ENCODE measurements around the gene SLC25A10.
A peak's percentile ranks its signal among the peaks of the same experiment; 100 is the strongest.

Gene SLC25A10

GRCh38 chr17:81725439-81725838 lies 13.4 kb downstream of the SLC25A10 start:
- TF ChIP-seq CTCF (IDR thresholded peaks at IDR 0.05; ENCODE audit: insufficient read depth, missing control alignments), result no peak
- FAIRE-seq, result no peak
- no peak for DNase-seq (ENCODE audit: insufficient read length, low spot score)

DNA sequence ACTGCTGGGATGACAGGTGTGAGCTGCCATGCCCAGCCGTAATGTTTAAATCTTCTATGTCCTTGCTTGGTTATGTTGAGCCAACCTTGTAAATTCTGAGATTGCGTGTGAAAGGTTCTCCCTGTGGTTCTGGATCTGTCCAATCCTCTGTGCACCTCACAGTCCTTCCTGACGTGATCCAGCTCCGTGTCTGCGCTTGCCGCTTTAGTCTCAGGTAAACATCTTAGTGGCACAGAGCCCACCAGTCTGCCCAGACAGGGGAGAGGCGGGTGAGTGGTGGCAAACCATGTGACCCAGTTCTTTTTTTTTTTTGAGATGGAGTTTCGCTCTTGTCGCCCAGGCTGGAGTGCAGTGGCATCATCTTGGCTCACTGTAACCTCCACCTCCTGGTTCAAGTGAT lies 13.9 kb downstream of the SLC25A10 start:
- no peak for DNase-seq (ENCODE audit: insufficient read length, low spot score)
- no peak for TF ChIP-seq CTCF (IDR thresholded peaks at IDR 0.05; ENCODE audit: insufficient read depth, missing control alignments)
- no peak for FAIRE-seq

- no peak for DNase-seq (ENCODE audit: insufficient read length, low spot score)
- no peak for TF ChIP-seq CTCF (IDR thresholded peaks at IDR 0.05; ENCODE audit: insufficient read depth, missing control alignments)
- no peak for FAIRE-seq
Measured at GRCh38 chr17:81727324-81728031, 15.4 kb downstream of the SLC25A10 start.

GRCh38 chr17:81733507-81734404 lies 21.7 kb downstream of the SLC25A10 start:
- no peak for FAIRE-seq
- TF ChIP-seq CTCF (IDR thresholded peaks at IDR 0.05; ENCODE audit: insufficient read depth, missing control alignments), result peak; percentile 98
- peak; percentile 100 for DNase-seq (ENCODE audit: insufficient read length, low spot score)

GRCh38 chr17:81734405-81735263 lies 22.6 kb downstream of the SLC25A10 start:
- TF ChIP-seq CTCF (IDR thresholded peaks at IDR 0.05; ENCODE audit: insufficient read depth, missing control alignments), result no peak
- DNase-seq (ENCODE audit: insufficient read length, low spot score) (no peak), FAIRE-seq (no peak)

DNA sequence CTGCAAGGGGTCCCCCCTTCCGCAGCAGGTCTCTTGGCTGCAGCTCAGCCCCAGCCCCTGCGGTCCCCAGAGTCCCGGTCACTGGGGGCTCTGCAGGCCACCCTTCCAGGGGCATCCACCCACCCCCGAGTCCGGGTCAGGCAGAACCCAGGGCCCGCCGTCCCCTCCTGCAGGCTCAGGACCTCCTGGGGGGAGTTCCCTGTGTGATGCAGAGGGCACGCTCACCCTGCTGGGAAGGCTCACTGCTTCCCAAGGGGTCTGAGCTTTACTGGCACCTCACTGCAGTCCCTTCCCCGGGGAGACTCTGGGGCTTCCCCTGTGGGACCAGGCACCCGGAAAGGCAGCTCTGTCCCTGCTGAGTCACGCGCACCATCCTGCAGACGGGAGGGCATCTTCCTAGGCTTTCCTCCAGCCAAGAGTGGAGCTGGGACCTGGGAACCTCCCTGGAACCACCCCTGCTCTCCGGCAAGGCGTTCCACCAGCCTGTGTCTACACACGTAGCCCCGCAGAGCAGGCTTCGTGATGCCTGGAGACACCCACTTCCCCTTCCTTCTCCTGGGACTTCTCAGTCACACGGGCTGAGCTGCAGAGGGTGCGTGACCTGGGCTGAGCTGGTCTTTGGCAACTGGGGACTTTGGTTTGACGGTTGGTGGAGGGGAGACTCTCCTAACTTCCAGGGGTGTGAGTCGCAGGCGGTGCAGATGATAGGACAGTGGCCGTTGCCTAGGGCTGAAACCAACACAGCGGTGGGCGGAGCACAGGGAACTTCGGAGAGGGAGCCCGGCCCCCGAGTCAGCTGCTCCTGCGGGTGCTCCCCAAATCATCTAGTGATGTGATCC lies 23.4 kb downstream of the SLC25A10 start:
- FAIRE-seq, result no peak
- no peak for DNase-seq (ENCODE audit: insufficient read length, low spot score)
- no peak for TF ChIP-seq CTCF (IDR thresholded peaks at IDR 0.05; ENCODE audit: insufficient read depth, missing control alignments)

Measured in D721Med (cell line).